Mesendoderm (in vitro differentiated cells): ENCODE data around the gene THADA.

Experiments
- DNase-seq: peaks from one replicate; pipeline ENCODE4 v3.0.0; 2013
- H2AK5ac ChIP-seq: 2 replicates; pipeline ENCODE4 v1.6.1; 2013; ENCODE audit warnings: low read length, inconsistent platforms
- H2BK120ac ChIP-seq: 2 replicates; pipeline ENCODE4 v1.6.1; 2013; ENCODE audit warnings: low read depth, mild to moderate bottlenecking, low read length, moderate library complexity, mixed read lengths
- H2BK15ac ChIP-seq: replicated peaks from 2 replicates; pipeline ENCODE4 v1.6.1; 2013; ENCODE audit warnings: low read depth, mild to moderate bottlenecking, moderate library complexity
- H2BK5ac ChIP-seq: 2 replicates; pipeline ENCODE4 v1.6.1; 2013; ENCODE audit warnings: low read length, inconsistent platforms
- H3K18ac ChIP-seq: 2 replicates; pipeline ENCODE4 v1.6.1; 2013; ENCODE audit warnings: mild to moderate bottlenecking, low read length, mixed read lengths
- H3K23ac ChIP-seq: one replicate; pipeline ENCODE4 v1.6.1; 2013; ENCODE audit warnings: low read length
- H3K27ac ChIP-seq: 2 replicates; pipeline ENCODE4 v1.5.1; 2013; ENCODE audit warnings: low read depth, mild to moderate bottlenecking, inconsistent platforms, low read length, moderate library complexity
- H3K27me3 ChIP-seq: 2 replicates; pipeline ENCODE4 v1.6.1; 2013; ENCODE audit warnings: low read length, control low read depth, mild to moderate bottlenecking, inconsistent platforms; ENCODE audit not compliant: insufficient read depth, poor library complexity
- H3K36me3 ChIP-seq: 2 replicates; pipeline ENCODE4 v1.6.1; 2013; ENCODE audit warnings: low read length, inconsistent platforms; ENCODE audit not compliant: control insufficient read depth, insufficient read depth
- H3K4ac ChIP-seq: one replicate; pipeline ENCODE4 v1.6.1; 2013; ENCODE audit warnings: low read depth, mild to moderate bottlenecking, low read length, moderate library complexity
- H3K4me1 ChIP-seq: 2 replicates; pipeline ENCODE4 v1.6.1; 2013; ENCODE audit warnings: low read depth, low read length, inconsistent platforms; ENCODE audit not compliant: control insufficient read depth
- H3K4me2 ChIP-seq: 2 replicates; pipeline ENCODE4 v1.6.1; 2013; ENCODE audit warnings: low read length
- H3K4me3 ChIP-seq: 2 replicates; pipeline ENCODE4 v1.5.1; 2013; ENCODE audit warnings: mild to moderate bottlenecking, low read length
- H3K56ac ChIP-seq: one replicate; pipeline ENCODE4 v1.6.1; 2013; ENCODE audit warnings: low read length
- H3K79me1 ChIP-seq: 2 replicates; pipeline ENCODE4 v1.6.1; 2013; ENCODE audit warnings: low read length, inconsistent platforms
- H3K79me2 ChIP-seq: 2 replicates; pipeline ENCODE4 v1.6.1; 2013; ENCODE audit warnings: mild to moderate bottlenecking, low read length; ENCODE audit not compliant: control insufficient read depth, insufficient read depth
- H3K9ac ChIP-seq: 2 replicates; pipeline ENCODE4 v1.6.1; 2013; ENCODE audit warnings: low read length, inconsistent platforms
- H4K5ac ChIP-seq: one replicate; pipeline ENCODE4 v1.6.1; 2013; ENCODE audit warnings: low read length
- H4K8ac ChIP-seq: one replicate; pipeline ENCODE4 v1.6.1; 2013; ENCODE audit warnings: low read depth, mild to moderate bottlenecking, control low read depth, low read length, moderate library complexity
- WGBS: extraction: QIAGEN DNeasy Blood & Tissue Kit; methylation state at CpG from one replicate; pipeline ENCODE4 v1.1.7; 2013; ENCODE audit warnings: low lambda C conversion rate, missing lambda C conversion rate; ENCODE audit not compliant: insufficient coverage; ENCODE audit errors: extremely low coverage; 5-methylcytosine and 5-hydroxymethylcytosine counted together

THADA gene

DNA sequence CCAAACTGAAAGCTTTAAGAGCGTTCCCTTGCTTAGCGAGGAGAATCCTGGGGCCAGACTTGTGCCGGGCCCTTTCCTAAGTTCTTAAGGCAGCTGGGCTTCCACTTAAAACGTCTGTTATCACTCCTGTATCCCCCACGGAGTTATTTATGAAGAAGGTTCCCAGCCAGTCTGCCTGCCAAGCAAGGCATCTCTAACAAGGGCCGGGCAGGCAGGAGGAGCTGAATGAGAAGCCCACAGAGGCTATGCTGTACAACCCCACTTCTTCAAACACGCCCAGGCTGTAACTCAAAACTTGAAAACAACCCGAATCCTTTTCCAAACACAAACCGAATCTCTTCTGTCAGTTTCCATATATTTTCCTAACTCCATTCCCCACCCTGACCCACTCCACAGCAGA lies 330.4 kb downstream of the THADA start:
- no peak overlapping the region for H2BK5ac ChIP-seq
- no peak overlapping the region for H3K18ac ChIP-seq
- no peak overlapping the region for H3K27ac ChIP-seq
- no peaks in the 10 kb centered on the region for H3K4me1 ChIP-seq
- no peak overlapping the region for H3K56ac ChIP-seq
- H3K4me3 ChIP-seq = no peak overlapping the region
- H3K79me2 ChIP-seq = no peaks in the 10 kb centered on the region
- H3K9ac ChIP-seq = no peak overlapping the region
- H2AK5ac ChIP-seq = no peak overlapping the region
- no peak for DNase-seq
- 100% methylated on average over 2 of the region's 9 CpGs for WGBS
- no peak overlapping the region for H3K4me2 ChIP-seq
- H3K79me1 ChIP-seq = no peaks in the 10 kb centered on the region
- no peaks in the 10 kb centered on the region for H3K27me3 ChIP-seq
- no peak overlapping the region for H2BK15ac ChIP-seq
- no peak overlapping the region for H2BK120ac ChIP-seq
- no peak overlapping the region for H3K23ac ChIP-seq
- no peaks in the 10 kb centered on the region for H3K36me3 ChIP-seq
- no peak overlapping the region for H3K4ac ChIP-seq
- H4K5ac ChIP-seq = no peak overlapping the region
- H4K8ac ChIP-seq = no peak overlapping the region

GRCh38 chr2:43265001-43265400 lies 330.8 kb downstream of the THADA start:
- H3K27ac ChIP-seq = no peak overlapping the region
- H3K23ac ChIP-seq = no peak overlapping the region
- H3K56ac ChIP-seq = no peak overlapping the region
- H3K18ac ChIP-seq = no peak overlapping the region
- no peak overlapping the region for H3K9ac ChIP-seq
- DNase-seq = no peak
- no peak overlapping the region for H2BK5ac ChIP-seq
- no peak overlapping the region for H3K4me2 ChIP-seq
- no peak overlapping the region for H4K5ac ChIP-seq
- no peak overlapping the region for H2BK15ac ChIP-seq
- no peaks in the 10 kb centered on the region for H3K79me2 ChIP-seq
- H3K4me3 ChIP-seq = no peak overlapping the region
- H2BK120ac ChIP-seq = no peak overlapping the region
- H3K79me1 ChIP-seq = no peaks in the 10 kb centered on the region
- H2AK5ac ChIP-seq = no peak overlapping the region
- no peaks in the 10 kb centered on the region for H3K36me3 ChIP-seq
- no peaks in the 10 kb centered on the region for H3K27me3 ChIP-seq
- H3K4me1 ChIP-seq = no peaks in the 10 kb centered on the region
- no CpG with 5 or more reads among the region's 5 CpGs for WGBS
- H3K4ac ChIP-seq = no peak overlapping the region
- H4K8ac ChIP-seq = no peak overlapping the region

DNA sequence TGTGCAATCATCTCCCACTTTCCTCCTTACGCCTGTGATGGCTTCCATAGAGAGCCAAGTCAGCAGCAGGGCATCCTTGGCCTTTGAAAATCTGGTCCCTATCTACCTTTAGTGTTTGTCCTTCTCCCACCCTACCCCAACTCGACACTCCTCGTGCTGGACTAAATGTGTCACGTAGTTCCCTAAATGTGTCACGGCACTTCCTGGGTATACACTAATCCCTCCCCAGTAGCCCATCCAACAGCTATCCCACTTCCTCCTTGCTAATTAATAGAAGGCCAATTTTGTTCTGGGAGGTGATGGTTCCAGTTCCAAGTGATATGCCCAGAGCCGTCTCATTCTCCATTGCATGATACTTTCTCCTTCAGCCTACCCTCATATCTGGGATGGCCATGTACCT lies 332.9 kb downstream of the THADA start:
- no peak overlapping the region for H4K5ac ChIP-seq

GRCh38 chr2:43262239-43262638 lies 333.6 kb downstream of the THADA start:
- no peaks in the 10 kb centered on the region for H3K79me2 ChIP-seq
- no CpG with 5 or more reads among the region's 1 CpG for WGBS
- no peak overlapping the region for H2BK5ac ChIP-seq
- H3K27me3 ChIP-seq = no peaks in the 10 kb centered on the region
- no peak overlapping the region for H3K18ac ChIP-seq
- H3K56ac ChIP-seq = no peak overlapping the region
- no peak overlapping the region for H3K4me2 ChIP-seq
- H3K36me3 ChIP-seq = no peaks in the 10 kb centered on the region
- no peak overlapping the region for H2BK120ac ChIP-seq
- no peaks in the 10 kb centered on the region for H3K4me1 ChIP-seq
- no peak overlapping the region for H3K23ac ChIP-seq
- no peak overlapping the region for H3K4ac ChIP-seq
- H2AK5ac ChIP-seq = no peak overlapping the region
- no peak for DNase-seq
- no peak overlapping the region for H4K8ac ChIP-seq
- H4K5ac ChIP-seq = no peak overlapping the region
- no peak overlapping the region for H2BK15ac ChIP-seq
- H3K79me1 ChIP-seq = no peaks in the 10 kb centered on the region
- H3K27ac ChIP-seq = no peak overlapping the region
- H3K4me3 ChIP-seq = no peak overlapping the region
- no peak overlapping the region for H3K9ac ChIP-seq

More for the DNA sequence above, 332.9 kb downstream of the THADA start:
- Histone ChIP-seq H2AK5ac (no peak overlapping the region), H3K4me2 (no peak overlapping the region), H3K4me3 (no peak overlapping the region), H3K4me1 (no peaks in the 10 kb centered on the region), H3K18ac (no peak overlapping the region), H3K23ac (no peak overlapping the region), H2BK15ac (no peak overlapping the region), H3K4ac (no peak overlapping the region), H3K36me3 (no peaks in the 10 kb centered on the region), H3K27ac (no peak overlapping the region), H3K9ac (no peak overlapping the region), H3K79me1 (no peaks in the 10 kb centered on the region), H2BK120ac (no peak overlapping the region), H3K79me2 (no peaks in the 10 kb centered on the region), H3K27me3 (no peaks in the 10 kb centered on the region), H4K8ac (no peak overlapping the region), H3K56ac (no peak overlapping the region), H2BK5ac (no peak overlapping the region)
- no peak for DNase-seq
- no CpG with 5 or more reads among the region's 6 CpGs for WGBS

DNA sequence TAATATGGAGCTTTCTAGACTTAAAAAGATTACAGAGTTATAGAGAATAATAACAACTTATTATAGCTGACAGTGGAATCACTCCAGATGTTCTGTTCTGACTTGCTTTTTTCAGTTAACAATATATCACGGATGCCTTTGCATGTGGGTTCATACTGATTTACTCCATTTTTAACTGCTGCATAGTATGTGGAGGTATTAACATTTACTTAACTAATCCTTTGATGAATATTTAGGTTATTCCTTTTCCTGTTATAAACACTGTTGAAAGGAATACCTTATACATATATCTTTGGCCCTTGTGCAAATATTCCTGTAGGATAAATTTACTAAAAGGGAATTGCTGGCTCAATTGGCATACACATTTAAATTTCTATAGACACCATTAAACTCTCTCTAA lies 336.3 kb downstream of the THADA start:
- Histone ChIP-seq H3K27me3 (no peaks in the 10 kb centered on the region), H2BK5ac (no peak overlapping the region), H3K4me3 (no peak overlapping the region), H3K79me2 (no peaks in the 10 kb centered on the region), H2BK120ac (no peak overlapping the region), H4K5ac (no peak overlapping the region), H3K4me2 (no peak overlapping the region), H3K23ac (no peak overlapping the region), H3K36me3 (no peaks in the 10 kb centered on the region), H3K79me1 (no peaks in the 10 kb centered on the region), H3K18ac (no peak overlapping the region), H4K8ac (no peak overlapping the region), H3K4me1 (no peaks in the 10 kb centered on the region), H3K9ac (no peak overlapping the region), H2BK15ac (no peak overlapping the region), H3K56ac (no peak overlapping the region), H3K4ac (no peak overlapping the region), H2AK5ac (no peak overlapping the region), H3K27ac (no peak overlapping the region)
- no CpG with 5 or more reads among the region's 1 CpG for WGBS
- DNase-seq = no peak

GRCh38 chr2:43258547-43259156 lies 337.2 kb downstream of the THADA start:
- DNase-seq = no peak
- WGBS = no CpG with 5 or more reads among the region's 2 CpGs
- H2AK5ac ChIP-seq = no peak overlapping the region

More at GRCh38 chr2:43258547-43259156, 337.2 kb downstream of the THADA start:
- Histone ChIP-seq H3K4me2 (no peak overlapping the region), H3K36me3 (no peaks in the 10 kb centered on the region), H2BK120ac (no peak overlapping the region), H3K4me1 (no peaks in the 10 kb centered on the region), H3K4me3 (no peak overlapping the region), H3K18ac (no peak overlapping the region), H3K23ac (no peak overlapping the region), H4K8ac (no peak overlapping the region), H3K79me1 (no peaks in the 10 kb centered on the region), H2BK15ac (no peak overlapping the region), H3K9ac (no peak overlapping the region), H2BK5ac (no peak overlapping the region), H3K27ac (no peak overlapping the region), H3K4ac (no peak overlapping the region), H3K79me2 (no peaks in the 10 kb centered on the region), H3K56ac (no peak overlapping the region), H4K5ac (no peak overlapping the region), H3K27me3 (no peaks in the 10 kb centered on the region)
